A673 (cell line): Measurements from ENCODE around the gene PCDHB7. TPM values are rescaled to one million over a fixed set of nuclear protein-coding genes. Genes with fewer than 3 reads are reported as not detected.
A peak's percentile ranks its signal among the peaks of the same experiment; 100 is the strongest.
"Not testable (repeated sequence)": the region's sequence is repeated elsewhere in the genome, so short reads cannot be mapped to it uniquely, and the experiment has no call there.

Experiments used
- BruUV-seq: library from RNA; stranded (reverse); fragments of 400-500 nt; replicated peaks from 2 replicates; lab custom pipeline; 2021; lab: Mats Ljungman, UMichigan
- CTCF ChIA-PET: fragments of 300-600 bp; sonication (Branson Sonifier 250); formaldehyde crosslinking; loops from one replicate; lab custom pipeline; 2022; ENCODE audit warnings: antibody characterized with exemption; lab: Charles Lee
- POLR2A ChIA-PET: fragments of 300-600 bp; sonication (Branson Sonifier 250); formaldehyde crosslinking; loops from one replicate; lab custom pipeline; 2022; ENCODE audit warnings: antibody characterized with exemption; ENCODE audit not compliant: low non-redundant PET; lab: Charles Lee
- DNase-seq: peaks from one replicate; pipeline ENCODE4 v3.0.0-alpha.2; 2015; ENCODE audit warnings: low spot score
- H3K27ac ChIP-seq: fragments of 200-600 bp; sonication (generic); 2 replicates; pipeline ENCODE4 v1.5.1; 2016; ENCODE audit warnings: mixed run types, low read depth, mild to moderate bottlenecking, mixed read lengths, antibody characterized with exemption, low read length; ENCODE audit not compliant: poor library complexity, severe bottlenecking
- H3K27me3 ChIP-seq: fragments of 200-600 bp; sonication (generic); replicated peaks from 2 replicates; pipeline ENCODE4 v1.6.1; 2017; ENCODE audit warnings: mixed run types, low read depth, mild to moderate bottlenecking, mixed read lengths, antibody characterized with exemption, low read length; ENCODE audit not compliant: insufficient read depth, poor library complexity
- H3K36me3 ChIP-seq: fragments of 200-600 bp; sonication (generic); 2 replicates; pipeline ENCODE4 v1.6.1; 2016; ENCODE audit warnings: mixed run types, mild to moderate bottlenecking, mixed read lengths, antibody characterized with exemption, low read length; ENCODE audit not compliant: insufficient read depth, poor library complexity, severe bottlenecking
- H3K4me1 ChIP-seq: fragments of 200-600 bp; sonication (generic); 2 replicates; pipeline ENCODE4 v1.6.1; 2017; ENCODE audit warnings: mixed run types, mild to moderate bottlenecking, mixed read lengths, antibody characterized with exemption, low read length; ENCODE audit not compliant: insufficient read depth, poor library complexity, severe bottlenecking
- H3K4me3 ChIP-seq: fragments of 200-600 bp; sonication (generic); 2 replicates; pipeline ENCODE4 v1.5.1; 2016; ENCODE audit warnings: low read depth, mixed run types, mild to moderate bottlenecking, mixed read lengths, low read length; ENCODE audit not compliant: poor library complexity, severe bottlenecking
- H3K9me3 ChIP-seq: fragments of 200-600 bp; sonication (generic); 2 replicates; pipeline ENCODE4 v1.6.1; 2016; ENCODE audit warnings: mixed run types, low read depth, mild to moderate bottlenecking, mixed read lengths, antibody characterized with exemption, low read length; ENCODE audit not compliant: poor library complexity, severe bottlenecking
- CTCF ChIP-seq: fragments of 300-800, 200-600 bp; sonication (generic); conservative IDR thresholded peaks from 2 replicates; pipeline ENCODE4 v1.5.1; 2017; ENCODE audit warnings: low read depth, mild to moderate bottlenecking, antibody characterized with exemption, low read length, moderate library complexity, mixed read lengths
- EZH2 ChIP-seq: fragments of 200-600 bp; sonication (generic); IDR thresholded peaks from 2 replicates; pipeline ENCODE4 v1.6.1; 2017; ENCODE audit warnings: borderline replicate concordance, low read depth, mild to moderate bottlenecking, mixed read lengths, antibody characterized with exemption, low read length; ENCODE audit not compliant: poor library complexity, severe bottlenecking
- intact Hi-C: fragments of 100-400 bp; cut with micrococcal nuclease; formaldehyde crosslinking; loops from one replicate; pipeline ENCODE4 v1.10.0; 2022; ENCODE audit not compliant: unreplicated experiment
- total RNA-seq: library from RNA; stranded (reverse); gene quantifications from 2 replicates; pipeline ENCODE4 v1.2.3, GENCODE V29; 2021

PCDHB7 gene
- total RNA-seq, 1 experiment from 2014 or later: 2.0 TPM

GRCh38 chr5:141155540-141156374, 16.7 kb upstream of the PCDHB7 start:
- peak; percentile 65 for DNase-seq
- H3K9me3 ChIP-seq: no peaks in the 10 kb centered on the region
- intact Hi-C loops: no loop called here
- H3K4me1 ChIP-seq: no peaks in the 10 kb centered on the region
- no peak overlapping the region for H3K27ac ChIP-seq
- no peaks in the 10 kb centered on the region for H3K36me3 ChIP-seq
- ChIA-PET POLR2A (no interaction called here), CTCF (interaction anchor here (1.0 to 1.3 kb wide), 3 partner anchors 27 to 408 kb away, joined by 3 to 8 read pairs (median 3); partner anchors contain the start of genes PCDHB16 and PCDHB2)
- H3K27me3 ChIP-seq: no peaks in the 10 kb centered on the region
- H3K4me3 ChIP-seq: no peak overlapping the region
- no TSS peak for BruUV-seq
- TF ChIP-seq EZH2 (no peak), CTCF (peak; percentile 72)

DNA sequence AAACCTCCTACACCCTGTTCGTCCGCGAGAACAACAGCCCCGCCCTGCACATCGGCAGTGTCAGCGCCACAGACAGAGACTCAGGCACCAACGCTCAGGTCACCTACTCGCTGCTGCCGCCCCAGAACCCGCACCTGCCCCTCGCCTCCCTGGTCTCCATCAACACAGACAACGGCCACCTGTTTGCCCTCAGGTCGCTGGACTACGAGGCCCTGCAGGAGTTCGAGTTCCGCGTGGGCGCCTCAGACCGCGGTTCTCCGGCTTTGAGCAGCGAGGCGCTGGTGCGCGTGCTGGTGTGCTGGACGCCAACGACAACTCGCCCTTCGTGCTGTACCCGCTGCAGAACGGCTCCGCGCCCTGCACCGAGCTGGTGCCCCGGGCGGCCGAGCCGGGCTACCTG, 15.1 kb upstream of the PCDHB7 start:
- BruUV-seq, DNase-seq, POLR2A ChIA-PET, H3K9me3 ChIP-seq, CTCF ChIA-PET, H3K36me3 ChIP-seq, intact Hi-C loops, H3K4me1 ChIP-seq, H3K27ac ChIP-seq, H3K4me3 ChIP-seq, H3K27me3 ChIP-seq: not testable (repeated sequence)

GRCh38 chr5:141157901-141158300, 14.5 kb upstream of the PCDHB7 start:
- BruUV-seq, H3K27me3 ChIP-seq, intact Hi-C loops, H3K36me3 ChIP-seq, H3K4me3 ChIP-seq, DNase-seq, H3K4me1 ChIP-seq, POLR2A ChIA-PET, H3K9me3 ChIP-seq, H3K27ac ChIP-seq, CTCF ChIA-PET: not testable (repeated sequence)

GRCh38 chr5:141174291-141175104, 2.1 kb downstream of the PCDHB7 start:
- H3K4me1 ChIP-seq, DNase-seq, H3K36me3 ChIP-seq, intact Hi-C loops, H3K27ac ChIP-seq, H3K9me3 ChIP-seq, CTCF ChIA-PET, BruUV-seq, H3K4me3 ChIP-seq, H3K27me3 ChIP-seq, POLR2A ChIA-PET: not testable (repeated sequence)
